Measurements from ENCODE around the gene TTC21B.

DNA sequence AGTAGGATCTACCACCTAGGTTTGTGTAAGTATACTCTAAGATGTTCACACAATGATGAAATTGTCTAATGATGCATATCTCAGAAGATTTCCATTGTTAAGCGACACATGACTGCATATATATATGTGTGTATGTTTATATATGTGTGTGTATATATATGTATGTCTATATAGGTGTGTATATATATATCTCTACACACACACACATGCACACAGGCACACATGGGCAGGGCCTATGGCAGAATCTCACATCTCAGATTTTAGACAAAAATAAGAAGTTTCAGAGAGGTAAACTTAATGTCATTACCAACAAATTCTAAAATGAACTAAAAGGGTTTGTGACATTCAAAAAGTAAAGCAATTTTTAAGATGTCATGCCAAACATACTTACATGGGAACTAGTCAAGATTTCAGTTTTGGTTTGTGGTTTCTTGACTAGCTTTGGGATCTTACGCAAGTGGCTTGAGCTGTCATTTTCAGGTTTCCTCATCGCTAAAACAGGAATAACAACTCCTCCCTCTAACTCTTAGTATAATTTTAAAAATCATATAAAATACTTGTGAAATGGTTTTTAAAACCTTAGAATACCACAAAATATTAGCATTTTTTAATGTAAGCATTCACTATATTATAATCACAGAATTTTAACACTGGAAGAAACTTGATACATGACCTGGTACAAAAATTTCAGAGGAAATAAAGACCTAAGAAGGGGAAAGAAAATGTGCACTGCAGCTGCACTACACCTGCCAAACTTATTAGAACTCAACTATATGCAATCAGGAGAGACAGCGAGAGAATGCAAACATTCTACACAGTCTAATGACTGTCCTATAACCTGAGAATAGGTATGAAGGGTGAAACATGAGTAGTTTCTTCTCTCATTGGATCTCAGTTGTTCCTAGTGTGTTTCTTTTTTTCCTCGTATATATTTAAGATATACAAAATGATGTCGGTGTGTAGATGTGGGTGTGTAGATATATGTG is 75.7 kb downstream of the TTC21B start:
- TF ChIP-seq BHLHE40 (IDR thresholded peaks at IDR 0.05; ENCODE audit: borderline replicate concordance) = no peak
- TF ChIP-seq ARNT (IDR thresholded peaks at IDR 0.05) = no peak
- no peak for TF ChIP-seq NFRKB (IDR thresholded peaks at IDR 0.05)
- no peak for TF ChIP-seq ELF4 (IDR thresholded peaks at IDR 0.05)
- TF ChIP-seq FOXK2 (IDR thresholded peaks at IDR 0.05) = no peak
- TF ChIP-seq TARDBP (IDR thresholded peaks at IDR 0.05) = no peak
